A549 (cell line): ENCODE results near the gene SALL1. TPM values are rescaled to one million over a fixed set of nuclear protein-coding genes. Genes with fewer than 3 reads are reported as not detected.

Experiments used
- ATAC-seq, 2 experiments: fragments of 200-7000 bp in 1 of 2; fragments of >200 bp in 1 of 2; cut with Nextera tagmentation in 1 of 2; cut with Tn5 transposase in 1 of 2; 3 replicates each; pipeline versions ENCODE4 v1.8.0 to v1.9.1; 2018 to 2020; ENCODE audit warnings: mild to moderate bottlenecking in 1 of 2, moderate library complexity in 1 of 2
- CTCF ChIA-PET: fragments of 300-600 bp; sonication (Branson Sonifier 250); formaldehyde crosslinking; extraction: SDS; loops from one replicate; lab custom pipeline; 2021; ENCODE audit warnings: antibody characterized with exemption, inconsistent platforms; lab: Yijun Ruan, JAX
- POLR2A ChIA-PET: fragments of 350-600 bp; formaldehyde crosslinking; extraction: SDS; loops from one replicate; lab custom pipeline; 2021; ENCODE audit warnings: antibody characterized with exemption, inconsistent platforms; lab: Yijun Ruan, JAX
- DNase-seq, 2 experiments: peaks; one replicate each; pipeline versions ENCODE4 v3.0.0 to v3.0.0-alpha.2; 2011 to 2016; ENCODE audit warnings: low read depth in 1 of 2, low spot score in 1 of 2
- FAIRE-seq: peaks from 2 replicates; lab custom pipeline; 2011; peaks lifted over from hg19 to GRCh38; lab: Jason Lieb, UNC
- H3K27ac ChIP-seq, 2 experiments: fragments of >200 bp; sonication (Bioruptor Twin); formaldehyde crosslinking; 3 replicates each; pipeline ENCODE4 v1.5.1; 2016 to 2017
- H3K4me1 ChIP-seq: fragments of >200 bp; sonication (Bioruptor Twin); formaldehyde crosslinking; 3 replicates; pipeline ENCODE4 v1.6.1; 2016
- H3K4me2 ChIP-seq: fragments of >200 bp; sonication (Bioruptor Twin); formaldehyde crosslinking; 3 replicates; pipeline ENCODE4 v1.6.1; 2016
- H3K4me3 ChIP-seq: fragments of >200 bp; sonication (Bioruptor Twin); formaldehyde crosslinking; 3 replicates; pipeline ENCODE4 v1.5.1; 2016
- H3K9me3 ChIP-seq: fragments of >200 bp; sonication (Bioruptor Twin); formaldehyde crosslinking; 3 replicates; pipeline ENCODE4 v1.6.1; 2016
- CHD4 ChIP-seq: fragments of 200-600 bp; sonication (generic); IDR thresholded peaks from 2 replicates; pipeline ENCODE4 v1.6.1; 2016; ENCODE audit warnings: antibody characterized with exemption, mild to moderate bottlenecking, borderline replicate concordance
- EP300 ChIP-seq, 2 experiments: fragments of >200 bp; sonication (Bioruptor Twin); formaldehyde crosslinking; IDR thresholded peaks; 2 replicates in 1 of 2; 3 replicates in 1 of 2; pipeline ENCODE4 v1.6.1; 2016 to 2017
- GATA3 ChIP-seq: IDR thresholded peaks from 2 replicates; pipeline ENCODE4 v1.6.1; 2012; ENCODE audit warnings: borderline replicate concordance
- HEYL ChIP-seq: fragments of 250-450 bp; sonication (Bioruptor Pico); IDR thresholded peaks from 2 replicates; pipeline ENCODE4 v1.8.0; 2021; ENCODE audit warnings: mild to moderate bottlenecking, moderate library complexity
- HOXA7 ChIP-seq: fragments of 250-450 bp; sonication (Bioruptor Pico); IDR thresholded peaks from 2 replicates; pipeline ENCODE4 v1.5.0; 2020; ENCODE audit warnings: mild to moderate bottlenecking, moderate library complexity
- KDM5A ChIP-seq: fragments of 200-600 bp; sonication (generic); IDR thresholded peaks from 2 replicates; pipeline ENCODE4 v1.6.1; 2016; ENCODE audit warnings: antibody characterized with exemption, mild to moderate bottlenecking
- MAFK ChIP-seq: fragments of 450-650 bp; IDR thresholded peaks from 2 replicates; pipeline ENCODE4 v1.6.1; 2014; ENCODE audit not compliant: partially characterized antibody
- MAZ ChIP-seq: fragments of 150-350 bp; IDR thresholded peaks from 2 replicates; pipeline ENCODE4 v1.6.1; 2014; ENCODE audit warnings: antibody characterized with exemption, low read depth, low read length, borderline replicate concordance
- NFE2L2 ChIP-seq: fragments of 150-350 bp; conservative IDR thresholded peaks from 2 replicates; pipeline ENCODE4 v1.6.1; 2014; ENCODE audit warnings: low read length
- NPAS2 ChIP-seq: fragments of 250-450 bp; sonication (Bioruptor Pico); IDR thresholded peaks from 2 replicates; pipeline ENCODE4 v1.8.0; 2022; ENCODE audit warnings: mild to moderate bottlenecking, moderate library complexity, borderline replicate concordance
- PBX3 ChIP-seq: IDR thresholded peaks from 2 replicates; pipeline ENCODE4 v1.6.1; 2012
- RAD21 ChIP-seq, 2 experiments: fragments of >200 bp in 1 of 2; sonication (Bioruptor Twin) in 1 of 2; formaldehyde crosslinking in 1 of 2; IDR thresholded peaks in 1 of 2; conservative IDR thresholded peaks in 1 of 2; 2 replicates in 1 of 2; 3 replicates in 1 of 2; pipeline ENCODE4 v1.6.1; 2012 to 2018; ENCODE audit warnings: inconsistent platforms in 1 of 2
- RCOR1 ChIP-seq: fragments of 150-350 bp; IDR thresholded peaks from 2 replicates; pipeline ENCODE4 v1.6.1; 2014; ENCODE audit warnings: antibody characterized with exemption, low read length, low read depth
- RFX5 ChIP-seq: fragments of 450-650 bp; IDR thresholded peaks from 2 replicates; pipeline ENCODE4 v1.7.1; 2014; ENCODE audit warnings: antibody characterized with exemption, mild to moderate bottlenecking, moderate library complexity
- SMC3 ChIP-seq: fragments of >200 bp; sonication (Bioruptor Twin); formaldehyde crosslinking; IDR thresholded peaks from 3 replicates; pipeline ENCODE4 v1.6.1; 2018; ENCODE audit warnings: inconsistent platforms
- ZFP36 ChIP-seq: fragments of 450-650 bp; IDR thresholded peaks from 2 replicates; pipeline ENCODE4 v1.6.1; 2014; ENCODE audit warnings: borderline replicate concordance; ENCODE audit not compliant: partially characterized antibody
- ZNF302 ChIP-seq: fragments of 250-450 bp; sonication (Bioruptor Pico); IDR thresholded peaks from 2 replicates; pipeline ENCODE4 v1.9.0; 2021; ENCODE audit warnings: inconsistent platforms, mild to moderate bottlenecking, moderate library complexity
- WGBS: methylation state at CpG from one replicate; pipeline ENCODE4 v1.1.6; 2017; ENCODE audit errors: missing lambda C conversion rate; 5-methylcytosine and 5-hydroxymethylcytosine counted together
- polyA plus RNA-seq, 4 experiments: library from polyadenylated mRNA; depleted of rRNA in 3 of 4; stranded (reverse); fragments of >200 nt; fragmentation: RNase III in 1 of 4; extraction: RNeasy Plus Mini Kit Qiagen cat#74134 plus additional on column Dnase treatment in 1 of 4; gene quantifications; 2 replicates in 3 of 4; 3 replicates in 1 of 4; pipeline ENCODE4 v1.2.3, GENCODE V29; 2011 to 2017
- TF ChIP-seq, protein P1 (sequence below): fragments of >200 bp; sonication (Bioruptor Twin); formaldehyde crosslinking; IDR thresholded peaks from 3 replicates; pipeline ENCODE4 v1.5.1; 2016

The SALL1 gene
- polyA plus RNA-seq, 2 of the 4 experiments (the other 2 are of a cell fraction), result 0.13 to 0.28 TPM

DNA sequence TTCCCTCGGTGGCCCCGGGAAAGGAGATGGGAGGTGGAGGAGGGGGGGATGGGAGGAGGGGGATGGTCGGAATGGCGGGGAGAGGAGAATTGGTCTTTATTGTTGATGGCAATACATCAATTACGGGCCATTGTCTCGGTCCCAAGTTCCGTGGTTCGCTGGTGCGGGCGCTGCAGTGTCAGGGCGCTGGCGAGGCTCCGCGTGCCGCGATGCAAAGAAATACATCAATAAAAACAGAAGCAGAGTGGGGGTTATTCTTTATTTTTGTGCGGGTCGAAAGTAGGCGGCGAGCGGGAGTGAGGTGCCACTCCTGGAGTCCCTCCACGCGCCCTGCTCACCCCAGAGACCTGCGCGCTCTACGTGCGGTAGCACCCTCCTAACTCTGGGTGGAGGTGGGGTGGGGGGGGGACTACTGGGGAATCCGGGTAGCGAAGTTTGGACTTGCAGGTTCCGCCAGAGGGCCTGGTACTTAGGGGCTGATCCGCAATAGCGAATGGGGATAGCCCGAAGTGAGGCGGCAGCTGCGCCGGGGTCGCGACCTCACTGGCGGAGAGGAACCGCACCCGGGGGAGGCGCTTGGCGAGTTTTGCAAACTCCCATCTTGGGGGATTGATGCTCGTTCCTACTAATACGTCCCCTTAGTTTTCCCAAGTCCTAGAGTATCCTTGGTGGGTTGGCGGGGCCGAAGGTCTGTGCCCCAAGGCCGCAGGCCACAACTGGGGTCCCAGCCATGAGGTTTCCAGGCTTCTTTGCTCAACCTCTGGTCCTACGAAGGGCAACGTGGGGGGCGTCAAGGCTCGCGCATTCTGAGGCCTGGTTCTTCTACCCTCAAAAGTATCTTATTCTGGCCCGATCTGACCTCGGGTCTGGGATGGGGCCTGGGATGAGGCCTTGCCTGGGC lies 3.5 kb upstream of the SALL1 start:
- TF ChIP-seq ZFP36 (no peak), HOXA7 (CRISPR knock-in tag) (no peak), NPAS2 (CRISPR knock-in tag) (no peak), CHD4 (no peak), EP300 (IDR thresholded peaks at IDR 0.05) (no peak), KDM5A (no peak), SMC3 (no peak), GATA3 (no peak)
- Histone ChIP-seq H3K4me2 (peak overlapping the region; percentile 72; the same call in 2 of the 3 replicates), H3K4me3 (no peak overlapping the region), H3K9me3 (no peaks in the 10 kb centered on the region), H3K27ac (no peak overlapping the region), H3K4me1 (no peaks in the 10 kb centered on the region)
- FAIRE-seq (no peak), DNase-seq (no peak), ATAC-seq (no peak)
- CTCF ChIA-PET, result interaction anchor here (0.6 kb wide), 1 partner anchor 546 kb away, joined by 3 read pairs; no protein-coding TSS in a partner anchor
- POLR2A ChIA-PET, result no interaction called here
- 86% methylated on average over 55 of the region's 55 CpGs for WGBS

- no peak overlapping the region for H3K4me3 ChIP-seq
- H3K9me3 ChIP-seq, result no peaks in the 10 kb centered on the region
- no peaks in the 10 kb centered on the region for H3K4me1 ChIP-seq
- CTCF ChIA-PET, result interaction anchor here (0.6 kb wide), 1 partner anchor 547 kb away, joined by 3 read pairs; no protein-coding TSS in a partner anchor
- ATAC-seq, result no peak
- no peak overlapping the region for H3K4me2 ChIP-seq
- H3K27ac ChIP-seq, result no peak overlapping the region
- TF ChIP-seq PBX3, result no peak
- TF ChIP-seq GATA3, result no peak
- no peak for TF ChIP-seq HEYL
- TF ChIP-seq RAD21 (conservative IDR thresholded peaks at IDR 0.05 in 1 of 2, IDR thresholded peaks at IDR 0.05 in 1 of 2), result no peak
- no peak for TF ChIP-seq ZFP36
- TF ChIP-seq NFE2L2, result no peak
- TF ChIP-seq MAZ, result no peak
- TF ChIP-seq ZNF302, result no peak
- TF ChIP-seq, protein P1, sequence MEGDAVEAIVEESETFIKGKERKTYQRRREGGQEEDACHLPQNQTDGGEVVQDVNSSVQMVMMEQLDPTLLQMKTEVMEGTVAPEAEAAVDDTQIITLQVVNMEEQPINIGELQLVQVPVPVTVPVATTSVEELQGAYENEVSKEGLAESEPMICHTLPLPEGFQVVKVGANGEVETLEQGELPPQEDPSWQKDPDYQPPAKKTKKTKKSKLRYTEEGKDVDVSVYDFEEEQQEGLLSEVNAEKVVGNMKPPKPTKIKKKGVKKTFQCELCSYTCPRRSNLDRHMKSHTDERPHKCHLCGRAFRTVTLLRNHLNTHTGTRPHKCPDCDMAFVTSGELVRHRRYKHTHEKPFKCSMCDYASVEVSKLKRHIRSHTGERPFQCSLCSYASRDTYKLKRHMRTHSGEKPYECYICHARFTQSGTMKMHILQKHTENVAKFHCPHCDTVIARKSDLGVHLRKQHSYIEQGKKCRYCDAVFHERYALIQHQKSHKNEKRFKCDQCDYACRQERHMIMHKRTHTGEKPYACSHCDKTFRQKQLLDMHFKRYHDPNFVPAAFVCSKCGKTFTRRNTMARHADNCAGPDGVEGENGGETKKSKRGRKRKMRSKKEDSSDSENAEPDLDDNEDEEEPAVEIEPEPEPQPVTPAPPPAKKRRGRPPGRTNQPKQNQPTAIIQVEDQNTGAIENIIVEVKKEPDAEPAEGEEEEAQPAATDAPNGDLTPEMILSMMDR, result no peak
- no peak for TF ChIP-seq RFX5
- no peak for TF ChIP-seq MAFK
- no peak for TF ChIP-seq RCOR1
- POLR2A ChIA-PET, result no interaction called here
- DNase-seq, result no peak
- FAIRE-seq, result no peak
- 76% methylated on average over 32 of the region's 32 CpGs for WGBS
Observed at GRCh38 chr16:51153577-51154031, 2.5 kb upstream of the SALL1 start.
